NCI-H1105 (cell line): ENCODE measurements around the gene CCL13.

Experiments
- DNase-seq: peaks from one replicate; lab custom pipeline; 2025; lab: John Stamatoyannopoulos, UW

The CCL13 gene

GRCh38 chr17:34363183-34363661 lies 6.9 kb downstream of the CCL13 start, which contains the start of gene CCL1:
Gene CCL1 (minus strand): TSS chr17:34363233. CDS start chr17:34363161, 72 bp downstream.
- no peak for DNase-seq

DNA sequence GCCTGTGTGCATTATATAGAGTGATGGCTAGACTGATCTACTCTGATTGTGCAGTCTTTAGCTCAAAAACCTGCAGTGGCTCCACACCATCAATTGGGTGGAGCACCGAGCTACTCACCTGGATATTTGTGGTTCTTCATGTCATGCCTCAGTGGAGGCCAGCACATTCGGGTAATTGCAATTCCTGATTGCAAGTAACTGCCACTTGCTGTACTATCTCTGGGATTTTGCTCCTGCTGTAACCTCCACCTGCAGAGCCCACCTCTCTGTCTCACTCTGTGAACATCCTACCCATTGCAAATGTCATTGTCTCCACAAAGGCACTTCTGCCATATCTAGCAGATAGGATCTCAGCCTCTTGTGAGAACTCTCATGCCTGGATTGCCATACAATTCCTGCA lies 8.5 kb downstream of the CCL13 start:
- DNase-seq = no peak

DNA sequence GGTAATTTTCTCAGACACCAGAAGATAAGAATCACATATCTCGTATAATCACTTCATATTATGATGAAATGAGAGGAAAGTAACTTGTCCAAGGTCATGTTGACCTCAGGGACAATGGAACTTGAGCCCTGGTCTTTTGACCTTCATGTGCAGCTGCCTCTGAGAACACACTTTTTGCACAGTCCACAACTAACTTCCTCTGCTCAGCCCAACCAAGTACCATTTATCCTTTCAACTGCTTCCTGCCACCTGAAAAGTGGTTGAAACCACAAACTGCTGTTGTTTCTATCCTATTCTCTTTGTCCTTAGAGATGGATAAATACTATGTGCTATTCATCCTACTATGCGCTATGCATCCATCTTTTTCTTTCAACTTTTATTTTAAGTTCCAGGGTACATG lies 9.1 kb downstream of the CCL13 start:
- no peak for DNase-seq

DNA sequence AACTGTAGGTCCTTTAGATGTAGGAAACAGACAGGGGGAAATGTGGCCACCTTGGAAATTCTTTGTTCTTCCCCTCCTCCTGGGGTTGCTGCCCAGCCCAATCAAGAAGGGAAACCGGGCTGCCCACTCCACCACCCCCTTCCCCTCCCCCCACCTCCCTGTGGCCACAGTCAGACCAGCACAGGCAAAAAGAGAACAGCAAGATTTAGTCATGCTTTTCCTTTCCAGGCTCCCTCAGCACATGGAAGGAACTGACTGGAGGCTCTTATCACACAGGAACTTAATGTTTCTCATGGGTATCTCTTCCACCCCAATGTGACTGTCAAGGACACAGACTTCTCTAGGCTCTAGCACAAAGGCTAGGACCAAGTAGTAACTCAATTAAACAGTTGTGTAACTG lies 9.7 kb downstream of the CCL13 start:
- no peak for DNase-seq

DNA sequence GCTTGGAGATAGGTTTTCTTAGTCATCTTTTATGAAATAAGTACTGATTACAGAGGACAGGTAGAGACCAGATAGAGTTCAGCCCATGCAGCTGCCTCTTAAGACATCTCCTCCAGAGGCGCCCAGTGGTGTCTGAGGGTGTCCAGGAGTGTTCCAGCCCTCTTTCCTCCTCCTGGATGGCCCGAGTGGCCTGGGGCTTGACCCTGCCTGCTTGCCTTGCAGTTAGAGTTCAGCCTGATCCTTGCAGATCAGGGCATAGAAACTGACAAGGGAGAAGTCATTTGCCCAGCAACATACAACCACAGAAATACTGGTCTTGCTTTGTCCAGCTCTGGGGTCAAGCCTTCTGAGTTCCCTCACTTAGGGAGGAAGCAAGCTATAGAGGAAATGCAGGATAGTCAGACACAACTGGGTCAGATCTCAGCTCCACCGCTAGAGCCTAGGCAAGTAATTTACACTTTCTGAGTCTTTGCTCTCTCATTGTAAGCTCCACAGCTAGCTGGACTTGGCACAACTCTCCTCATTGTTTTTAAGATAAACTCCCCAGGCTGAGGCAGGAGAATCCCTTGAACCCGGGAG lies 10.3 kb downstream of the CCL13 start:
- DNase-seq = no peak

- DNase-seq = no peak
These were observed 11.4 kb downstream of the CCL13 start for GRCh38 chr17:34367486-34368195.

- DNase-seq = no peak
These were observed 12.1 kb downstream of the CCL13 start for GRCh38 chr17:34368196-34368945.

GRCh38 chr17:34368946-34369500 lies 12.7 kb downstream of the CCL13 start:
- DNase-seq = no peak

DNA sequence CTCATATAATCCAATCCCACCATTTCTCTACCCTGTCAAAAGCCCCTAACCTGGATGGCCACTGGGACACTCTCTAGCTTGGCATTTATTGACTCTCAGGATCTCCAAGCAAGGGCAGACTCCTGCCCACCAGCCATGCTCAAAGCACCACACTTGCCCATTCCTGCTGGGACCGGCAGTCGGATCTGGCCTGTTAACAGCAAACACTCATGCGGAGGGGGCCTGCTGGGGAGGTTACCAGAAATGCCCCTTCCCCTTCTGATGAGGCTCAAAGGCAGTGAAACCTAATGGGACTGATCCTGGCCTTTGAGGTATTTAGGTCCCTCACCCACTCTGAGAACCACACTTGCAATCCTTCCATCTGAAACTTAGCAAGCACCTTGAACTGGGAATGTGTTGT lies 13.3 kb downstream of the CCL13 start:
- DNase-seq = no peak

DNA sequence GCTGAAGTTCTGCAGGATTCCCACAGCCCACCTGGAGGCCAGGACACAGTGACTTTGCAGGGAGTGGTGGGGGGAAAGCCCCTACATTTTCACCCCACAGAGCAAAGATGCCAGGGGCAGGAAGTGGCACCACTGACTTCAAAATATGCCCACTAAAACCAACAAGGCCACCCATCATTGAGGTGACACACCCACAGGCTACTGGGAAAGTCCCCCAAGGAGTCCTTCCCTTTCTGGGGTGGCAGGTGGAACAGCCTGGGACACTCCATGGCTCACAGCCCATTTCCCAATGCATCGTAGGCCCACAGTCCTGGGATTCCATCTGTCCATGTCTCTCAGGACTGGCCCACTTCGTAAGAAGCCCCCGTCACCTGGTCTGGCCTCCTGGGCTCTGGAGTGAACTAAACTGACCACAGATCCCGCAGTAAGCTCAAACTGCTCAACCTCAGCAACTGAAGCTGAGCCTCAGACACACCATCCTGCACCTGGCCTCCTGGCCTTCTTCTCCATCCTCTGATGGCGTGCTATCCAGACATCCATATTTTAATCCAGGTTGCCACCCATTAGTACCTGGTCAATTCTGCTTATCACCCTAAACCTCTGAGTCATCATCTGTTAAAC lies 14.2 kb downstream of the CCL13 start:
- no peak for DNase-seq

GRCh38 chr17:34370997-34371395 lies 14.7 kb downstream of the CCL13 start:
- no peak for DNase-seq

GRCh38 chr17:34371405-34372100 lies 15.3 kb downstream of the CCL13 start:
- DNase-seq = no peak

DNA sequence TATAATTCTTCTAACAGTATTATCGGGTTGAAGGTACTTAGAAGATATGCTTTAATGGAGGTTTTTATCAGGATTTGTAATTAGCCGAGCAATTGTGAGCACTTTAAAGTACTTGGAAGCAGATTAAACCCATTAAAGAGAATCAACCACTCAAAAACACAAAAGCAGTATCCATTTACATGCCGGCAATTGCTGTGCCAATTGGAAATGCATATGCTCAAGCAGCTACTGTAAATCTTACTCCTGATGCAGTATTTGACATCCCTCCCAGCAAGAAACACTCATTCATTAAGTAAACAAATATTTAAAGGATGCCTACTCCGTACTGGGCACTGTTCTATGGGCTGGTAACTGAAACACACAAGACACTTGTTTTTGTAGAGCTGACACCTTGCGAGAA lies 18.2 kb downstream of the CCL13 start:
- peak; percentile 89 for DNase-seq

- no peak for DNase-seq
These were observed 19.2 kb downstream of the CCL13 start for GRCh38 chr17:34375426-34375997.

GRCh38 chr17:34377078-34377823 lies 21.0 kb downstream of the CCL13 start:
- DNase-seq = no peak

DNA sequence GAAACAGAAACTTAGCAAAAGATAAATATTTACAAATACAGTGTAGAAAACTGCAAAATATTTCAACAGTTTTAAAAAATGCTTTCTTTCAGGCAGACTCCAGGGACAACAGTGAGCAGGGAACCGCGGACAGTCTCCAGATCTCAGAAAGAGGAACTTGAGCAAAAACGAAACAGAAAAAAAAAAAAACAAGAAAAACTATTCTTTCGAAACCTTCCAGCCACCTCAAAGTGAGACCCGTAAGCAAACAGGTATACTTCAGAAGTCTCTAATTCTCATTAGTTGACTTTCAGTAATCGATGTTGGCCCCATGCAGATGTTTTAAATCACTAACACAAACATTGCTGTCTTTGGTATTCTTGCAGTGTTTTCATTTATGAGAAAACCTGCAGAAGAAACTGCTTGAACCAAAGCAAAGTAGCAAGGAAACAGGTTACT lies 22.4 kb downstream of the CCL13 start:
- DNase-seq = no peak

DNA sequence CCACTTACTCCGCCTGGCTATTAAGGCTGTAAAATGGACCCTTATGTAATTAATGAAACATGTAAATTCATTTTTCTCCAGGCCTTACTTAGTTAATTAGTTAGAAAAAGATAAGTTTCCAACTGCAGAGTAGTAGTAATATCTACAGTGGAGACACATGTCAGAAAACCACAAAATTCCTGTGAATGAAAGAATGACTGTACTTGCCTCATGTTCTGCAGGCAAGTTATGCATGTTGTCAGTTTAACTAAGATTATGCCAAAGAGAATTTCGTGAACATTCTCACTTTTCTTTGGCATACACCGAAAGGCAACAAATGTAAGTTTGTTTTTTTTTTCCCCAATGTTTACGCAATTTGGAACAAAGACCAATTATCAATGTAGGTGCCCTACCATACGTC lies 23.6 kb downstream of the CCL13 start:
- no peak for DNase-seq

GRCh38 chr17:34382621-34383124 lies 26.4 kb downstream of the CCL13 start:
- DNase-seq = no peak

- no peak for DNase-seq
These were observed 26.9 kb downstream of the CCL13 start for GRCh38 chr17:34383216-34383615.

DNA sequence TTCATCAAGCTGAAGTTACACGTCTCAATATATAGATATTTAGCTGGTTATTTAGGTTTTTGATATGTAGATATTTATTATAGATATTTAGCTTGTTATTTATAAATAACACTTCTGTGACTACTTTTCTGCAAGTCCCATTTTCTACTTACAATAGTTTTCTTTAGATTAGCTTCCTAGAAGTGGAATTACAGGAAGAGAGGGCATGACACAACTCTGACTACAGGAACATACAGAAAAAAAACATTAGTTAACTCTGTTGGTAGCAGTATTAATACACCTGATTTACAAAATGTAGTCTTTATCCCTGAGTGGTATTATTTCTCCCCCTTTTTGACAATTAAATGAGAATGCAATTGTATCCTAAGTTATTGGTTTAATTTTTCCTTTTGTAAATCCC lies 28.0 kb downstream of the CCL13 start:
- no peak for DNase-seq
